HepG2 (cell line): Measurements from ENCODE around the gene SLC17A8. TPM values are rescaled to one million over a fixed set of nuclear protein-coding genes. Genes with fewer than 3 reads are reported as not detected.

Experiments
- ATAC-seq: fragments of 200-7000 bp; cut with Tn5 transposase; 3 replicates; pipeline ENCODE4 v1.9.1; 2020; ENCODE audit warnings: mild to moderate bottlenecking, moderate library complexity
- BruUV-seq: library from RNA; stranded (reverse); fragments of 400-500 nt; replicated peaks from 2 replicates; lab custom pipeline; 2021; lab: Mats Ljungman, UMichigan
- CTCF ChIA-PET: fragments of 300-600 bp; formaldehyde crosslinking; extraction: SDS; loops from one replicate; lab custom pipeline; 2021; ENCODE audit warnings: low total read pairs, inconsistent platforms, low intra/inter-chr PET ratio; lab: Yijun Ruan, JAX
- POLR2A ChIA-PET: fragments of 350-600 bp; sonication (Branson Sonifier 250); formaldehyde crosslinking; loops from one replicate; lab custom pipeline; 2020; ENCODE audit warnings: antibody characterized with exemption, inconsistent platforms; lab: Yijun Ruan, JAX
- DNase-seq: peaks from one replicate; pipeline ENCODE4 v3.0.0-alpha.2; 2015; ENCODE audit warnings: low spot score
- FAIRE-seq: peaks from 3 replicates; lab custom pipeline; 2011; peaks lifted over from hg19 to GRCh38; lab: Jason Lieb, UNC
- H2AFZ ChIP-seq: one replicate; pipeline ENCODE4 v1.6.1; 2011; ENCODE audit warnings: low read length, inconsistent platforms
- H3K27ac ChIP-seq: fragments of 300-600 bp; 3 replicates; pipeline ENCODE4 v1.8.0; 2011; ENCODE audit warnings: mixed run types, mild to moderate bottlenecking, mixed read lengths, low read length, inconsistent platforms; ENCODE audit not compliant: insufficient read depth; ENCODE audit errors: extremely low read length
- H3K27me3 ChIP-seq, 2 experiments: fragments of 200-600 bp in 1 of 2; 2 replicates in 1 of 2; 3 replicates in 1 of 2; pipeline versions ENCODE4 v1.6.0 to v1.8.0; 2011; ENCODE audit warnings: low read length in 2 of 2, mild to moderate bottlenecking in 2 of 2, moderate library complexity in 2 of 2, inconsistent platforms in 1 of 2; ENCODE audit not compliant: insufficient read depth in 2 of 2, control insufficient read depth in 1 of 2
- H3K36me3 ChIP-seq, 2 experiments: fragments of 200-600 bp in 1 of 2; replicated peaks in 1 of 2; 2 replicates in 1 of 2; 3 replicates in 1 of 2; pipeline versions ENCODE4 v1.5.1 to v1.8.0; 2011; ENCODE audit warnings: low read length in 2 of 2, inconsistent platforms in 1 of 2; ENCODE audit not compliant: insufficient read depth in 2 of 2, control insufficient read depth in 1 of 2
- H3K4me1 ChIP-seq: 2 replicates; pipeline ENCODE4 v1.5.1; 2012; ENCODE audit warnings: low read length, inconsistent platforms; ENCODE audit not compliant: insufficient read depth
- H3K4me2 ChIP-seq: 2 replicates; pipeline ENCODE4 v1.6.0; 2011; ENCODE audit warnings: low read depth, low read length, inconsistent platforms
- H3K4me3 ChIP-seq, 3 experiments: fragments of 200-600 bp in 1 of 3; sonication (generic), shearing (Covaris generic) in 1 of 3; replicated peaks in 1 of 3; 2 replicates each; pipeline ENCODE4 v1.5.1; 2011 to 2016; ENCODE audit warnings: low read length in 3 of 3, inconsistent platforms in 2 of 3, low read depth in 2 of 3, mild to moderate bottlenecking in 2 of 3, control low read depth in 1 of 3, mixed read lengths in 1 of 3; ENCODE audit not compliant: insufficient read depth in 1 of 3
- H3K79me2 ChIP-seq: one replicate; pipeline ENCODE4 v1.6.1; 2011; ENCODE audit warnings: low read length, inconsistent platforms; ENCODE audit not compliant: insufficient read depth
- H3K9ac ChIP-seq: 2 replicates; pipeline ENCODE4 v1.6.0; 2011; ENCODE audit warnings: mild to moderate bottlenecking, low read depth, low read length, inconsistent platforms; ENCODE audit not compliant: insufficient read depth
- H3K9me3 ChIP-seq: 2 replicates; pipeline ENCODE4 v1.5.1; 2012; ENCODE audit warnings: mild to moderate bottlenecking, low read length
- H4K20me1 ChIP-seq: 2 replicates; pipeline ENCODE4 v1.6.0; 2011; ENCODE audit warnings: inconsistent platforms, mild to moderate bottlenecking, low read length, moderate library complexity; ENCODE audit not compliant: insufficient read depth
- PCBP2 ChIP-seq: fragments of 200-400 bp; formaldehyde crosslinking; optimal IDR thresholded peaks from 2 replicates; pipeline ENCODE3; 2018; ENCODE audit warnings: low read length, low read depth; ENCODE audit not compliant: poor library complexity, severe bottlenecking
- SMC3 ChIP-seq: IDR thresholded peaks from 2 replicates; pipeline ENCODE4 v1.6.1; 2011; ENCODE audit warnings: low read length, improper control_type of control experiment
- STAG1 ChIP-seq: sonication (generic); formaldehyde crosslinking; IDR thresholded peaks from 2 replicates; pipeline ENCODE4 v1.4.0; 2020; ENCODE audit warnings: missing genetic modification reagents
- TCF12 ChIP-seq, 2 experiments: fragments of 450-650 bp in 1 of 2; sonication (generic) in 1 of 2; formaldehyde crosslinking in 1 of 2; IDR thresholded peaks; 2 replicates each; pipeline versions ENCODE4 v1.6.1 to v1.8.0; 2017 to 2022; ENCODE audit warnings: antibody characterized with exemption in 1 of 2, mild to moderate bottlenecking in 1 of 2, missing genetic modification reagents in 1 of 2, moderate library complexity in 1 of 2
- WGBS: methylation state at CpG from one replicate; pipeline ENCODE4 v1.1.6; 2017; ENCODE audit warnings: low lambda C conversion rate; 5-methylcytosine and 5-hydroxymethylcytosine counted together
- in situ Hi-C: cut with HindIII; loops from 2 replicates; pipeline ENCODE4 v1.10.0; 2017; ENCODE audit warnings: low pct_unique_long_range_greater_than_20kb; ENCODE audit not compliant: extremely low pct_ligation_motif_present
- intact Hi-C: fragments of 100-400 bp; cut with micrococcal nuclease; formaldehyde crosslinking; loops from one replicate; pipeline ENCODE4 v1.10.0; 2022; ENCODE audit not compliant: unreplicated experiment
- polyA plus RNA-seq, 8 experiments: library from polyadenylated mRNA; depleted of rRNA in 3 of 8; stranded (reverse) in 7 of 8; unstranded in 1 of 8; fragments of >200 nt; fragmentation: Illumina TruSeq in 4 of 8; extraction: Trizol in 4 of 8; gene quantifications; 2 replicates each; pipeline versions ENCODE4 v1.2.1 to v1.2.3, GENCODE V29; 2011 to 2016; ENCODE audit warnings: low read depth in 4 of 8, missing spikeins in 1 of 8, mixed read lengths in 1 of 8; ENCODE audit not compliant: insufficient read depth in 1 of 8
- total RNA-seq, 5 experiments: library from RNA; depleted of rRNA; stranded (reverse); fragments of >200 nt; fragmentation: Illumina TruSeq; extraction: Trizol; gene quantifications; 2 replicates each; pipeline ENCODE4 v1.2.3, GENCODE V29; 2016; ENCODE audit warnings: low read depth in 1 of 5
- TF ChIP-seq, protein P1 (sequence below): sonication (generic); formaldehyde crosslinking; IDR thresholded peaks from one replicate; pipeline ENCODE4 v1.5.1; 2020; ENCODE audit warnings: mild to moderate bottlenecking, missing genetic modification reagents; ENCODE audit errors: not compliant biosample characterization
- TF ChIP-seq, protein P2 (sequence below): sonication (generic); formaldehyde crosslinking; IDR thresholded peaks from 2 replicates; pipeline ENCODE4 v1.5.0; 2020; ENCODE audit warnings: mild to moderate bottlenecking, missing genetic modification reagents, moderate library complexity

The SLC17A8 gene
- total and polyA plus RNA-seq, 2 of the 13 experiments (the other 11 are each of a cell fraction or from before 2014, with no cell fraction given) = 0.07 to 0.15 TPM

DNA sequence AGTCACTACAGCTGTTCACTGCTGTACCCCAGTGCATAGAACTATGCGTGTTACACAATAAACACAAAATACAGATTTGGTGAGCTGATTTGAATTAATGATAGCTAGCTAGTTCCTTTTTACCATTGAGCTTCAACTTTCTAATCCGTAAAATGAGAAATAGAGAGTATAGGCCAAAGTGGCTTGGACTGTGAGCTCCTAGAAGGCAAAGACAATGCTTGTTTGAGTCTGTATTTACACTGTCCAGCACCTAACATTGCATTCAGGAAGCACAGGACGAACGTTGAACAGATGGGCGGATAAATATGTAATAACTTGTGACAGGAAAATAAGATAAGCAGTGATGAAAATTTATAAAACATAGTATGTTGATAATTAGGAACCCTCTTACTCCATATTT, 31.5 kb downstream of the SLC17A8 start (continued):
- TF ChIP-seq, protein P1, sequence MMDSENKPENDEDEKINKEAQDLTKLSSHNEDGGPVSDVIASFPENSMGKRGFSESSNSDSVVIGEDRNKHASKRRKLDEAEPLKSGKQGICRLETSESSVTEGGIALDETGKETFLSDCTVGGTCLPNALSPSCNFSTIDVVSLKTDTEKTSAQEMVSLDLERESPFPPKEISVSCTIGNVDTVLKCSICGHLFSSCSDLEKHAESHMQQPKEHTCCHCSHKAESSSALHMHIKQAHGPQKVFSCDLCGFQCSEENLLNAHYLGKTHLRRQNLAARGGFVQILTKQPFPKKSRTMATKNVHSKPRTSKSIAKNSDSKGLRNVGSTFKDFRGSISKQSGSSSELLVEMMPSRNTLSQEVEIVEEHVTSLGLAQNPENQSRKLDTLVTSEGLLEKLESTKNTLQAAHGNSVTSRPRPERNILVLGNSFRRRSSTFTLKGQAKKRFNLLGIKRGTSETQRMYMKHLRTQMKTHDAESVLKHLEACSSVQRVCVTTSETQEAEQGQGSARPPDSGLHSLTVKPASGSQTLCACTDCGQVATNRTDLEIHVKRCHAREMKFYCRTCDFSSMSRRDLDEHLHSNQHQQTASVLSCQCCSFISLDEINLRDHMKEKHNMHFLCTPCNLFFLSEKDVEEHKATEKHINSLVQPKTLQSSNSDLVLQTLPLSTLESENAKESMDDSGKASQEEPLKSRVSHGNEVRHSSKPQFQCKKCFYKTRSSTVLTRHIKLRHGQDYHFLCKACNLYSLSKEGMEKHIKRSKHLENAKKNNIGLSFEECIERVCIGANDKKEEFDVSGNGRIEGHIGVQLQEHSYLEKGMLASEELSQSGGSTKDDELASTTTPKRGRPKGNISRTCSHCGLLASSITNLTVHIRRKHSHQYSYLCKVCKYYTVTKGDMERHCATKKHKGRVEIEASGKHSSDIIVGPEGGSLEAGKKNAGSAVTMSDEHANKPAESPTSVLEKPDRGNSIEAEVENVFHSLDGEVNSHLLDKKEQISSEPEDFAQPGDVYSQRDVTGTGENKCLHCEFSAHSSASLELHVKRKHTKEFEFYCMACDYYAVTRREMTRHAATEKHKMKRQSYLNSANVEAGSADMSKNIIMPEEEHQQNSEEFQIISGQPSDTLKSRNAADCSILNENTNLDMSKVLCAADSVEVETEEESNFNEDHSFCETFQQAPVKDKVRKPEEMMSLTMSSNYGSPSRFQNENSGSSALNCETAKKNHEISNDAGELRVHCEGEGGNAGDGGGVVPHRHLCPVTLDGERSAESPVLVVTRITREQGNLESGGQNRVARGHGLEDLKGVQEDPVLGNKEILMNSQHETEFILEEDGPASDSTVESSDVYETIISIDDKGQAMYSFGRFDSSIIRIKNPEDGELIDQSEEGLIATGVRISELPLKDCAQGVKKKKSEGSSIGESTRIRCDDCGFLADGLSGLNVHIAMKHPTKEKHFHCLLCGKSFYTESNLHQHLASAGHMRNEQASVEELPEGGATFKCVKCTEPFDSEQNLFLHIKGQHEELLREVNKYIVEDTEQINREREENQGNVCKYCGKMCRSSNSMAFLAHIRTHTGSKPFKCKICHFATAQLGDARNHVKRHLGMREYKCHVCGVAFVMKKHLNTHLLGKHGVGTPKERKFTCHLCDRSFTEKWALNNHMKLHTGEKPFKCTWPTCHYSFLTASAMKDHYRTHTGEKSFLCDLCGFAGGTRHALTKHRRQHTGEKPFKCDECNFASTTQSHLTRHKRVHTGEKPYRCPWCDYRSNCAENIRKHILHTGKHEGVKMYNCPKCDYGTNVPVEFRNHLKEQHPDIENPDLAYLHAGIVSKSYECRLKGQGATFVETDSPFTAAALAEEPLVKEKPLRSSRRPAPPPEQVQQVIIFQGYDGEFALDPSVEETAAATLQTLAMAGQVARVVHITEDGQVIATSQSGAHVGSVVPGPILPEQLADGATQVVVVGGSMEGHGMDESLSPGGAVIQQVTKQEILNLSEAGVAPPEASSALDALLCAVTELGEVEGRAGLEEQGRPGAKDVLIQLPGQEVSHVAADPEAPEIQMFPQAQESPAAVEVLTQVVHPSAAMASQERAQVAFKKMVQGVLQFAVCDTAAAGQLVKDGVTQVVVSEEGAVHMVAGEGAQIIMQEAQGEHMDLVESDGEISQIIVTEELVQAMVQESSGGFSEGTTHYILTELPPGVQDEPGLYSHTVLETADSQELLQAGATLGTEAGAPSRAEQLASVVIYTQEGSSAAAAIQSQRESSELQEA (CRISPR knock-in tag) = no peak

DNA sequence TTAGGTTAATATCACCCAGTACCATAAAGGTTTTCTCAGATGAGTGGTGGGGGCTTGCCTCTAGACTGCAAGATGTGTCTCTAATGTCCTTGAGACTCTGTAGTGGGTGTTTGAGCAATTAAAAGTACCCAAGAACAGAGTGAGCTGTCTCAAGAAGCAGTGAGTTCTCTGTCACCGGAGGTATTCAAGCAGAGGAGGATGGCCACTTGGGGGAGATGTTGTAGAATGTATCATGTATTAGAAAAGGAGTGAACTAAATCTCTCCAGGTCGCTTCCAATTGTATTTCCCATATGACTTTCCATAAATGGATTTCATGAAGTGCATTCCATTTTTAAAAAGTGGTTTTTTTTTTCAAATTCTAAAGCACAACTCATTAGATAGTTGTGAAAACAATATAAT, 35.0 kb downstream of the SLC17A8 start:
- no peaks in the 10 kb centered on the region for H3K27me3 ChIP-seq
- H3K4me3 ChIP-seq = no peak overlapping the region
- DNase-seq (peak; percentile 18), ATAC-seq (no peak), FAIRE-seq (no peak)
- WGBS = 60% methylated on average over 2 of the region's 2 CpGs
- no peak overlapping the region for H3K4me2 ChIP-seq
- POLR2A ChIA-PET = no interaction called here
- intact Hi-C loops = loop anchor here (2.0 kb wide), 1 partner anchor 163 kb away; no protein-coding TSS in a partner anchor
- H3K79me2 ChIP-seq = no peaks in the 10 kb centered on the region
- TF ChIP-seq TCF12 (IDR thresholded peaks at IDR 0.05) (no peak), TCF12 (CRISPR knock-in tag; IDR thresholded peaks at IDR 0.05) (no peak), SMC3 (0 out of 2 replicates have a peak, but pooled peaks have one; percentile 23), STAG1 (CRISPR knock-in tag) (peak; percentile 70), PCBP2 (no peak)
- TF ChIP-seq, protein P2, sequence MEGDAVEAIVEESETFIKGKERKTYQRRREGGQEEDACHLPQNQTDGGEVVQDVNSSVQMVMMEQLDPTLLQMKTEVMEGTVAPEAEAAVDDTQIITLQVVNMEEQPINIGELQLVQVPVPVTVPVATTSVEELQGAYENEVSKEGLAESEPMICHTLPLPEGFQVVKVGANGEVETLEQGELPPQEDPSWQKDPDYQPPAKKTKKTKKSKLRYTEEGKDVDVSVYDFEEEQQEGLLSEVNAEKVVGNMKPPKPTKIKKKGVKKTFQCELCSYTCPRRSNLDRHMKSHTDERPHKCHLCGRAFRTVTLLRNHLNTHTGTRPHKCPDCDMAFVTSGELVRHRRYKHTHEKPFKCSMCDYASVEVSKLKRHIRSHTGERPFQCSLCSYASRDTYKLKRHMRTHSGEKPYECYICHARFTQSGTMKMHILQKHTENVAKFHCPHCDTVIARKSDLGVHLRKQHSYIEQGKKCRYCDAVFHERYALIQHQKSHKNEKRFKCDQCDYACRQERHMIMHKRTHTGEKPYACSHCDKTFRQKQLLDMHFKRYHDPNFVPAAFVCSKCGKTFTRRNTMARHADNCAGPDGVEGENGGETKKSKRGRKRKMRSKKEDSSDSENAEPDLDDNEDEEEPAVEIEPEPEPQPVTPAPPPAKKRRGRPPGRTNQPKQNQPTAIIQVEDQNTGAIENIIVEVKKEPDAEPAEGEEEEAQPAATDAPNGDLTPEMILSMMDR (CRISPR knock-in tag) = peak; percentile 60
- H3K4me1 ChIP-seq = peaks cover 18% of the 10 kb centered on the region
- H3K9ac ChIP-seq = no peak overlapping the region
- no peaks in the 10 kb centered on the region for H3K36me3 ChIP-seq
- no peaks in the 10 kb centered on the region for H4K20me1 ChIP-seq
- H2AFZ ChIP-seq = no peak overlapping the region
- no peak overlapping the region for H3K27ac ChIP-seq
- CTCF ChIA-PET = interaction anchor here (1.8 kb wide), 1 partner anchor 163 kb away, joined by 11 read pairs; no protein-coding TSS in a partner anchor
- in situ Hi-C loops = no loop called here
- no peaks in the 10 kb centered on the region for H3K9me3 ChIP-seq
- BruUV-seq = no TSS peak
